LoVo (cell line): ENCODE results near the gene TOM1L1.

Source experiments
- DNase-seq: peaks from one replicate; pipeline ENCODE4 v3.0.0-alpha.2; 2016; ENCODE audit warnings: low spot score

TOM1L1 gene

GRCh38 chr17:54899201-54899600, 1.5 kb upstream of the TOM1L1 start:
- no peak for DNase-seq

GRCh38 chr17:54899721-54900456, 763 bp upstream of the TOM1L1 start:
- peak; percentile 3 for DNase-seq

GRCh38 chr17:54901230-54901822, 674 bp downstream of the TOM1L1 start:
- DNase-seq: peak; percentile 75

- DNase-seq: no peak
Observed at GRCh38 chr17:54902017-54902416, 1.4 kb downstream of the TOM1L1 start.

- DNase-seq: no peak
Observed at GRCh38 chr17:54902611-54903010, 2.0 kb downstream of the TOM1L1 start.

GRCh38 chr17:54903375-54903774, 2.7 kb downstream of the TOM1L1 start:
- DNase-seq: no peak

- DNase-seq: no peak
Observed at GRCh38 chr17:54906683-54907082, 6.0 kb downstream of the TOM1L1 start.

- DNase-seq: no peak
Observed at GRCh38 chr17:54907376-54907775, 6.7 kb downstream of the TOM1L1 start.

- DNase-seq: no peak
Observed at GRCh38 chr17:54909766-54910165, 9.1 kb downstream of the TOM1L1 start.

GRCh38 chr17:54916721-54917120, 16.1 kb downstream of the TOM1L1 start:
- DNase-seq: no peak

GRCh38 chr17:54919425-54919824, 18.8 kb downstream of the TOM1L1 start:
- DNase-seq: no peak

- no peak for DNase-seq
Observed at GRCh38 chr17:54920819-54921218, 20.2 kb downstream of the TOM1L1 start.

GRCh38 chr17:54924405-54924804, 23.8 kb downstream of the TOM1L1 start:
- no peak for DNase-seq

- no peak for DNase-seq
Observed at GRCh38 chr17:54927525-54927924, 26.9 kb downstream of the TOM1L1 start.

GRCh38 chr17:54932711-54933110, 32.1 kb downstream of the TOM1L1 start:
- DNase-seq: no peak

- DNase-seq: no peak
Observed at GRCh38 chr17:54933921-54934320, 33.3 kb downstream of the TOM1L1 start.

GRCh38 chr17:54935471-54935870, 34.8 kb downstream of the TOM1L1 start:
- peak; percentile 3 for DNase-seq

GRCh38 chr17:54937018-54937417, 36.4 kb downstream of the TOM1L1 start:
- no peak for DNase-seq

GRCh38 chr17:54937426-54937825, 36.8 kb downstream of the TOM1L1 start:
- no peak for DNase-seq

GRCh38 chr17:54941285-54941684, 40.6 kb downstream of the TOM1L1 start:
- DNase-seq: no peak

- no peak for DNase-seq
Observed at GRCh38 chr17:54944796-54945195, 44.1 kb downstream of the TOM1L1 start.

GRCh38 chr17:54945231-54945630, 44.6 kb downstream of the TOM1L1 start:
- no peak for DNase-seq

GRCh38 chr17:54945671-54946070, 45.0 kb downstream of the TOM1L1 start:
- DNase-seq: no peak

GRCh38 chr17:54947396-54947795, 46.7 kb downstream of the TOM1L1 start:
- no peak for DNase-seq
